HepG2 (cell line): ENCODE measurements around the gene BRMS1. TPM values are rescaled to one million over a fixed set of nuclear protein-coding genes. Genes with fewer than 3 reads are reported as not detected.

Source experiments
- ATAC-seq: fragments of 200-7000 bp; cut with Tn5 transposase; 3 replicates; pipeline ENCODE4 v1.9.1; 2020; ENCODE audit warnings: mild to moderate bottlenecking, moderate library complexity
- BruUV-seq: library from RNA; stranded (reverse); fragments of 400-500 nt; replicated peaks from 2 replicates; lab custom pipeline; 2021; lab: Mats Ljungman, UMichigan
- CTCF ChIA-PET: fragments of 300-600 bp; formaldehyde crosslinking; extraction: SDS; loops from one replicate; lab custom pipeline; 2021; ENCODE audit warnings: low total read pairs, inconsistent platforms, low intra/inter-chr PET ratio; lab: Yijun Ruan, JAX
- POLR2A ChIA-PET: fragments of 350-600 bp; sonication (Branson Sonifier 250); formaldehyde crosslinking; loops from one replicate; lab custom pipeline; 2020; ENCODE audit warnings: antibody characterized with exemption, inconsistent platforms; lab: Yijun Ruan, JAX
- DNase-seq: peaks from one replicate; pipeline ENCODE4 v3.0.0-alpha.2; 2015; ENCODE audit warnings: low spot score
- FAIRE-seq: peaks from 3 replicates; lab custom pipeline; 2011; peaks lifted over from hg19 to GRCh38; lab: Jason Lieb, UNC
- H2AFZ ChIP-seq: one replicate; pipeline ENCODE4 v1.6.1; 2011; ENCODE audit warnings: low read length, inconsistent platforms
- H3K27ac ChIP-seq: fragments of 300-600 bp; 3 replicates; pipeline ENCODE4 v1.8.0; 2011; ENCODE audit warnings: mixed run types, mild to moderate bottlenecking, mixed read lengths, low read length, inconsistent platforms; ENCODE audit not compliant: insufficient read depth; ENCODE audit errors: extremely low read length
- H3K27me3 ChIP-seq, 2 experiments: fragments of 200-600 bp in 1 of 2; 2 replicates in 1 of 2; 3 replicates in 1 of 2; pipeline versions ENCODE4 v1.6.0 to v1.8.0; 2011; ENCODE audit warnings: low read length in 2 of 2, mild to moderate bottlenecking in 2 of 2, moderate library complexity in 2 of 2, inconsistent platforms in 1 of 2; ENCODE audit not compliant: insufficient read depth in 2 of 2, control insufficient read depth in 1 of 2
- H3K36me3 ChIP-seq, 2 experiments: fragments of 200-600 bp in 1 of 2; replicated peaks in 1 of 2; 2 replicates in 1 of 2; 3 replicates in 1 of 2; pipeline versions ENCODE4 v1.5.1 to v1.8.0; 2011; ENCODE audit warnings: low read length in 2 of 2, inconsistent platforms in 1 of 2; ENCODE audit not compliant: insufficient read depth in 2 of 2, control insufficient read depth in 1 of 2
- H3K4me1 ChIP-seq: 2 replicates; pipeline ENCODE4 v1.5.1; 2012; ENCODE audit warnings: low read length, inconsistent platforms; ENCODE audit not compliant: insufficient read depth
- H3K4me2 ChIP-seq: 2 replicates; pipeline ENCODE4 v1.6.0; 2011; ENCODE audit warnings: low read depth, low read length, inconsistent platforms
- H3K4me3 ChIP-seq, 3 experiments: fragments of 200-600 bp in 1 of 3; sonication (generic), shearing (Covaris generic) in 1 of 3; replicated peaks in 1 of 3; 2 replicates each; pipeline ENCODE4 v1.5.1; 2011 to 2016; ENCODE audit warnings: low read length in 3 of 3, inconsistent platforms in 2 of 3, low read depth in 2 of 3, mild to moderate bottlenecking in 2 of 3, control low read depth in 1 of 3, mixed read lengths in 1 of 3; ENCODE audit not compliant: insufficient read depth in 1 of 3
- H3K79me2 ChIP-seq: one replicate; pipeline ENCODE4 v1.6.1; 2011; ENCODE audit warnings: low read length, inconsistent platforms; ENCODE audit not compliant: insufficient read depth
- H3K9ac ChIP-seq: 2 replicates; pipeline ENCODE4 v1.6.0; 2011; ENCODE audit warnings: mild to moderate bottlenecking, low read depth, low read length, inconsistent platforms; ENCODE audit not compliant: insufficient read depth
- H3K9me3 ChIP-seq: 2 replicates; pipeline ENCODE4 v1.5.1; 2012; ENCODE audit warnings: mild to moderate bottlenecking, low read length
- H4K20me1 ChIP-seq: 2 replicates; pipeline ENCODE4 v1.6.0; 2011; ENCODE audit warnings: inconsistent platforms, mild to moderate bottlenecking, low read length, moderate library complexity; ENCODE audit not compliant: insufficient read depth
- HNRNPK ChIP-seq: fragments of 200-400 bp; formaldehyde crosslinking; IDR thresholded peaks from 2 replicates; pipeline ENCODE4 v1.6.1; 2018; ENCODE audit warnings: low read length, low read depth, moderate library complexity, mild to moderate bottlenecking; ENCODE audit not compliant: poor library complexity, severe bottlenecking
- PBX2 ChIP-seq: IDR thresholded peaks from 2 replicates; pipeline ENCODE4 v1.6.1; 2016; ENCODE audit warnings: control low read depth
- STAT5B ChIP-seq: sonication (generic); formaldehyde crosslinking; IDR thresholded peaks from 2 replicates; pipeline ENCODE4 v1.4.0; 2020; ENCODE audit warnings: missing genetic modification reagents
- ZNF407 ChIP-seq: sonication (generic); formaldehyde crosslinking; IDR thresholded peaks from one replicate; pipeline ENCODE4 v1.5.1; 2020; ENCODE audit warnings: mild to moderate bottlenecking, missing genetic modification reagents; ENCODE audit errors: not compliant biosample characterization
- WGBS: methylation state at CpG from one replicate; pipeline ENCODE4 v1.1.6; 2017; ENCODE audit warnings: low lambda C conversion rate; 5-methylcytosine and 5-hydroxymethylcytosine counted together
- in situ Hi-C: cut with HindIII; loops from 2 replicates; pipeline ENCODE4 v1.10.0; 2017; ENCODE audit warnings: low pct_unique_long_range_greater_than_20kb; ENCODE audit not compliant: extremely low pct_ligation_motif_present
- intact Hi-C: fragments of 100-400 bp; cut with micrococcal nuclease; formaldehyde crosslinking; loops from one replicate; pipeline ENCODE4 v1.10.0; 2022; ENCODE audit not compliant: unreplicated experiment
- polyA plus RNA-seq, 8 experiments: library from polyadenylated mRNA; depleted of rRNA in 3 of 8; stranded (reverse) in 7 of 8; unstranded in 1 of 8; fragments of >200 nt; fragmentation: Illumina TruSeq in 4 of 8; extraction: Trizol in 4 of 8; gene quantifications; 2 replicates each; pipeline versions ENCODE4 v1.2.1 to v1.2.3, GENCODE V29; 2011 to 2016; ENCODE audit warnings: low read depth in 4 of 8, missing spikeins in 1 of 8, mixed read lengths in 1 of 8; ENCODE audit not compliant: insufficient read depth in 1 of 8
- total RNA-seq, 5 experiments: library from RNA; depleted of rRNA; stranded (reverse); fragments of >200 nt; fragmentation: Illumina TruSeq; extraction: Trizol; gene quantifications; 2 replicates each; pipeline ENCODE4 v1.2.3, GENCODE V29; 2016; ENCODE audit warnings: low read depth in 1 of 5
- TF ChIP-seq, protein P1 (sequence below), 2 experiments: sonication (generic) in 1 of 2; formaldehyde crosslinking in 1 of 2; IDR thresholded peaks; 2 replicates each; pipeline versions ENCODE4 v1.5.1 to v1.6.1; 2011 to 2020; ENCODE audit warnings: borderline replicate concordance in 1 of 2, low read depth in 1 of 2, low read length in 1 of 2, mild to moderate bottlenecking in 1 of 2, missing genetic modification reagents in 1 of 2, moderate library complexity in 1 of 2
- TF ChIP-seq, protein P2 (sequence below): sonication (generic); formaldehyde crosslinking; IDR thresholded peaks from 2 replicates; pipeline ENCODE4 v1.8.1; 2023; ENCODE audit warnings: mild to moderate bottlenecking, missing genetic modification reagents

BRMS1 gene
- total and polyA plus RNA-seq, 2 of the 13 experiments (the other 11 are each of a cell fraction or from before 2014, with no cell fraction given): 15.8 to 55.7 TPM

DNA sequence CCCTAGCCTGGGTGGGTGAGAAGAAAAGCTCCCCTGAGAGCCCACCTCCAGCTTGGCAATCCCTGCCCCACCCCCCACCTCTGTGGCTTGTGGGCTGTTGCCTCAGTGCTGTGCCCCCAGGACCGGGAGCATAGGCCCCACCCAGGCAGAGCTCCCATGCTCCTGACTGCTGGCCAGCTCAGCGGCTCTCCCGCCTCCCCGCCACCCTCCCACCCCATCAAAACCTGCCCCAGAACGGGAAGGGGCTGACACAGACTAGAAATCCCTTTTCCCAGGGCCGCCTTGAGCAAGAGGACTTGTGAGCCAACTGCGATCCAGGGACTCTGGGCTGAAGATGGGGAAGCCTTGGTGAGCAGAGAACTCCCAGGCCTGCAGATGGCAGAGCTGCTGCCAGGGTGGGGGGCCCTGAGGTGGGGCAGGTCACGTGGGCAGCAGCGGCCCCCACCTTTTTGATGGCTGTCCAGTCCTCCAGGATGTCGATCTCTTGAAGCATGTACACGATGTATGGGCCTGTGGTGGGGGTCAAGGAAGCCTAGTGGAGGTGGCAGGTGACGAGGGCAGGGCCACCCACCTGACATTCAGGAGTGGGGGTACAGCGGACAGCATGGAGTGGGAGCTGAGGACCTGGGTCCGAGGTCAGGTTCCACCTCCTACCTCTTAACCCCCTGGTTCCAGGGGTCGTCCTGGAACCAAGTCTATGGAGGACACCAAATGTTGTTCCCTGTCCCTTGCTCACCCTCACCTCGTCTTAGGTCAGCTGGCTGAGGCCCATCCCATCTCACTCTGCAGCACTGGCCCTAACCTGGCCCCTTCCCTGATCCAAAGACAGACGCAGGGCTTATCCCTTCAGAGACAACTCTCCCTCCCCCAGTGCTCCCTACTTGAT lies 6.4 kb downstream of the BRMS1 start:
- WGBS: 90% methylated on average over 9 of the region's 17 CpGs
- Histone ChIP-seq H3K27ac (no peak overlapping the region), H3K9ac (no peak overlapping the region)
- TF ChIP-seq STAT5B (CRISPR knock-in tag): no peak
- TF ChIP-seq HNRNPK: no peak
- TF ChIP-seq, protein P1, sequence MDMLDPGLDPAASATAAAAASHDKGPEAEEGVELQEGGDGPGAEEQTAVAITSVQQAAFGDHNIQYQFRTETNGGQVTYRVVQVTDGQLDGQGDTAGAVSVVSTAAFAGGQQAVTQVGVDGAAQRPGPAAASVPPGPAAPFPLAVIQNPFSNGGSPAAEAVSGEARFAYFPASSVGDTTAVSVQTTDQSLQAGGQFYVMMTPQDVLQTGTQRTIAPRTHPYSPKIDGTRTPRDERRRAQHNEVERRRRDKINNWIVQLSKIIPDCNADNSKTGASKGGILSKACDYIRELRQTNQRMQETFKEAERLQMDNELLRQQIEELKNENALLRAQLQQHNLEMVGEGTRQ (IDR thresholded peaks at IDR 0.05; ENCODE audit: low read depth, low read length): no peak
- TF ChIP-seq, protein P1 (CRISPR knock-in tag; IDR thresholded peaks at IDR 0.05; ENCODE audit: borderline replicate concordance): no peak
- no peak for TF ChIP-seq PBX2 (CRISPR knock-in tag)
- TF ChIP-seq, protein P2, sequence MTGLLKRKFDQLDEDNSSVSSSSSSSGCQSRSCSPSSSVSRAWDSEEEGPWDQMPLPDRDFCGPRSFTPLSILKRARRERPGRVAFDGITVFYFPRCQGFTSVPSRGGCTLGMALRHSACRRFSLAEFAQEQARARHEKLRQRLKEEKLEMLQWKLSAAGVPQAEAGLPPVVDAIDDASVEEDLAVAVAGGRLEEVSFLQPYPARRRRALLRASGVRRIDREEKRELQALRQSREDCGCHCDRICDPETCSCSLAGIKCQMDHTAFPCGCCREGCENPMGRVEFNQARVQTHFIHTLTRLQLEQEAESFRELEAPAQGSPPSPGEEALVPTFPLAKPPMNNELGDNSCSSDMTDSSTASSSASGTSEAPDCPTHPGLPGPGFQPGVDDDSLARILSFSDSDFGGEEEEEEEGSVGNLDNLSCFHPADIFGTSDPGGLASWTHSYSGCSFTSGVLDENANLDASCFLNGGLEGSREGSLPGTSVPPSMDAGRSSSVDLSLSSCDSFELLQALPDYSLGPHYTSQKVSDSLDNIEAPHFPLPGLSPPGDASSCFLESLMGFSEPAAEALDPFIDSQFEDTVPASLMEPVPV: no peak
- no peak for TF ChIP-seq ZNF407

More for the DNA sequence above, 6.4 kb downstream of the BRMS1 start:
- no peak overlapping the region for H2AFZ ChIP-seq
- POLR2A ChIA-PET: interaction anchor here (1.1 to 1.3 kb wide), 2 partner anchors 26 to 49 kb away, joined by 3 to 5 read pairs; partner anchors contain the start of gene YIF1A
- H3K4me3 ChIP-seq: no peak overlapping the region
- no peak overlapping the region for H3K4me2 ChIP-seq
- intact Hi-C loops (no loop called here), in situ Hi-C loops (no loop called here)
- no peaks in the 10 kb centered on the region for H3K9me3 ChIP-seq
- BruUV-seq: no TSS peak
- peaks cover 5% of the 10 kb centered on the region for H3K79me2 ChIP-seq
- FAIRE-seq (no peak), DNase-seq (no peak), ATAC-seq (no peak)
- no peaks in the 10 kb centered on the region for H4K20me1 ChIP-seq
- CTCF ChIA-PET: no interaction called here
- no peaks in the 10 kb centered on the region for H3K27me3 ChIP-seq
- H3K4me1 ChIP-seq: peaks cover 25% of the 10 kb centered on the region
- peaks cover 19 to 29% of the 10 kb centered on the region in 2 experiments; a peak in 4 of 5 replicates for H3K36me3 ChIP-seq
